HG03159 (cell line): Measurements from ENCODE around the gene CAMSAP2.

Experiments
- ATAC-seq: cut with Tn5 transposase; IDR thresholded peaks from one replicate; pipeline ENCODE4 v1.9.1; 2021; ENCODE audit warnings: mild to moderate bottlenecking, moderate library complexity; ENCODE audit not compliant: unreplicated experiment

CAMSAP2 gene

DNA sequence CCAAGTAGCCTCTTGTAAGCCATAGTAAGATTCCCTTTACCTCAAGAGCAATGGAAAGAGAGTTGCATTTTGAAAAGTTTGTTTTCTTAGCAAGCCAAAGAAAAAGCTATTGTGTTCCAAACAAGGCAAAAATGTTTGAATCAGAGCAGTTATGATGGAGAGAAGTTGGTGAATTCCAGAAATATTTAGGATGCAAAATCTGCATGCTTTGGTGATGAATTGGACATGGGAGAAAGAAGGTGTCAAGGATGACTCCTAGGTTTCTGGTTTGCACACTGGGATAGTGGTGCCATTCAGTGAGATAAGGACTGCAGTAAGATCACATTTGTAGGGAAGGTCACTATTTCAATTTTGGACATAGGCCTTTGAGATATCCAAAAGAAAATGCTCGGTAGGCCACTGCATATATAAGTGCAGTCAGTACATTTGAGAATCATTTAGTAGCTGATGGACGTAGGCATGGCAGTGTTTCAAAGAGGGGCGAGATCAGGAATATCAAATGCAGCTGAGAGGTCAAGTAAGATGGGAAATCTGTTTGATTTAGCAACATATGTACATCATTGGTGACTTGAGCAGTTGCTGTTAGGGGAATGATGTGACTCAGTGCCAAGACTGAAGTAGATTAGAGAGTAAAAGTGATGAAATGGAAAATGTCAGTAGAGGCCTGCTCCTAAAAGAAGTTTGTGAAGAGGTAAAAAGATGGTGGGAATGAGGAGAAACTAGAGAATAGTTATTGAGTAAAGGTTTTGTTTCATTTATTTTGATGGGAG lies 100.2 kb downstream of the CAMSAP2 start:
- no peak for ATAC-seq

DNA sequence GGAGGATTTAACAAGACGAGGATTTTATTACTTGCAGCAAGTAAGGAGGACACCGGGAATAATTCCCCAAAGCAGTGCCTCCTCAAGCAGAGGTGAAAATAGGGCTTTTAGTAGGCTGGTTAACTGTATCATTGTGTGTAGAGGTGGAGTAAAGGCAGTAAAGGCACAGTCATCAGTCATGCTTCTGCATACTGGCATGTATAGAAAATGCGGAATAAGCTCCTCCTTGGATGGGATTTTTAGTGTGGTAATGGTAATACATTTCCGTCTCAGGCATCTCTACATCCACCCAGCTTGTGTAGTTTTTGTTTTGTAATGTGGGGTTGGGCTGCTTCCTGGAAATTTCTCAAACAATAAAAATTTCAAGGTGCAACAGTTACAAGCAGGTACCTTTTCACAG lies 106.7 kb downstream of the CAMSAP2 start:
- ATAC-seq: no peak

DNA sequence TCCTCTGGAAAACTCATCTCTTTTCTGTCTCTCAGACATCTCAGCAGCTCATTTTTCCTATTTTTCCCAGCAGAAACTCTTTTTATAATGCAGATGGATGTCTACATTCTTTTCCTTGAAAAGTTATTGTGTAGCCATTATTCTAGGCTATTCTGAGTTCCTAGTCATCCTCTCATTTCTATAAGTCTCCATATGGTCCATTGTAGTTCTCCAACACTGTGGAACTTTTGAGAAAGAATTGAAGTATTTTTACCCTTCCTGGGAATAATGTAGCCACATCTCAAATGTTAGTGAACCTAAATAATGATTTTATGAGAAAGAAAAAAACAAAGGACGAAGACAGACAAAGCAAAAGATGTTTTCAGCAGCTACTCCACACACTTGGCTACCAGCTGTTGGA lies 107.7 kb downstream of the CAMSAP2 start:
- ATAC-seq: no peak

DNA sequence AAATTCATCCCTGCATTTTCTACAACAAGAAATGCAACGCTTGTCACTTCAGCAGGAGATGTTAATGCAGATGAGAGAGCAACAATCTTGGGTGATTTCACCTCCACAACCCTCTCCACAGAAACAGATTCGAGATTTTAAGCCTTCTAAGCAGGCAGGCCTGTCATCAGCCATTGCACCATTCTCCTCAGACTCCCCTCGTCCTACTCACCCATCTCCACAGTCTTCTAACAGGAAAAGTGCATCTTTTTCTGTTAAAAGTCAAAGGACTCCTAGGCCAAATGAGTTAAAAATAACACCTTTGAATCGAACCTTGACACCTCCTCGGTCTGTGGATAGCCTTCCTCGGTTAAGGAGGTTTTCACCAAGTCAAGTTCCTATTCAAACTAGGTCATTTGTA lies 110.7 kb downstream of the CAMSAP2 start:
- no peak for ATAC-seq

DNA sequence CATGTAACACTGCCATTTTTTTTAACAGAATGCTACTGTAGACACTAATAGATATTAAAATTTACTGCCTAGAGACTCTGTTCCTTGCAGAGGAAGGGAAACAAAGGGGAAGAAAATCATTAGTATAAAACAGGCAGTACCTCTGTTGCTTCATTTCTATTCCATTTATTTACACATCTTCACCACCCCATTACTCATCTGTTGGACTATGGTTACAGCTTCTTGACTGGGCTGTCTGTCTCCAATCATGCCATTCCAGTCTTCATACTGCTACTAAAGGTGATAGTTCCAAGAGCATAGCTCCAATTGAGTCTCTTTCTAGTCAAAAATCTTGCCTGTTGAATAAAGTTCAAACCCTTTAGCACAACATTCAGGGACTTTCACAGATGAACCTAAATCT lies 111.9 kb downstream of the CAMSAP2 start:
- ATAC-seq: no peak

DNA sequence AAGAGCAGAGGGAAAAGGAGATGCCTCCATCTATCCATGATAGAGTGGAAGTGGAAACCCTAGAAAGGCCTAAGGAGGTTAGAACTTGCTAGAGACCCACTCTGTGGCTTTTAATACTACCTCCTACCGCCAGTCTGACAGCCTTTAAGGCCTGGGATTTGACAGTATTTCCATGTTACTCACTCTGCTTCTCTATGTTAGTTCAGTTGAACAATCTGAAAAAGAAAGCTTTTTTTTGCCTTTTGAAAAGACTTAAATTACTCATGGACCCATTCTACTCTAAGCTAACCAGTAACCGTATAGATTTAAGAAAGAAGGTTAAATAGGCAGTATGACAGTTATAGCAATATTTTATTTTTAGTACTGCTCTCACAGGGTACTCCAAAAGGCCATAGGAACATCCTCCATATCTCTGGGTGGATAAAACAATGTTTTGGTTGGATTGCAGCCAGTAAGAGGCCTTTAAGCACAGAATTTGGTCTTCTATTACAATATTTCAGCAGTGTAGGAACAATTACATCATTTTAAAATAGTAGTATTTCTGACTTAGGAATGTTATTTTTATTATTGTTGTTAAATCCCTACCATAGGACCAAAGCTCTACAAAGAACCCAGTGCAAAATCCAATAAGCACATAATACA lies 118.1 kb downstream of the CAMSAP2 start:
- ATAC-seq: no peak

DNA sequence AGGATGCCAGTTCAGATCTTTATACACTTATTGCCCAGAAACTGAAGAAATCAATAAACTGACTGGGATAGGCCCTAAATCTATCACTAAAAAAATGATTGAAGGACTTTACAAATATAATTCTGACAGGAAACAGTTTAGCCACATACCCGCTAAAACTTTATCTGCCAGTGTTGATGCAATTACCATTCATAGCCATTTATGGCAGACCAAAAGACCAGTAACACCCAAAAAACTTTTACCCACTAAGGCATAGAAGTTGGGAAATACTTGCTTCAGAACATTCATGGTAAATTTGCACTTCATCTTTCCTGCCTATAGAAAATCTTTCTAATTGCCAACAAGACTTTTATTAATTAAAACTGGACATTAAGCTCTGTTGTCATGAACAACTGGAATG lies 119.1 kb downstream of the CAMSAP2 start:
- no peak for ATAC-seq

DNA sequence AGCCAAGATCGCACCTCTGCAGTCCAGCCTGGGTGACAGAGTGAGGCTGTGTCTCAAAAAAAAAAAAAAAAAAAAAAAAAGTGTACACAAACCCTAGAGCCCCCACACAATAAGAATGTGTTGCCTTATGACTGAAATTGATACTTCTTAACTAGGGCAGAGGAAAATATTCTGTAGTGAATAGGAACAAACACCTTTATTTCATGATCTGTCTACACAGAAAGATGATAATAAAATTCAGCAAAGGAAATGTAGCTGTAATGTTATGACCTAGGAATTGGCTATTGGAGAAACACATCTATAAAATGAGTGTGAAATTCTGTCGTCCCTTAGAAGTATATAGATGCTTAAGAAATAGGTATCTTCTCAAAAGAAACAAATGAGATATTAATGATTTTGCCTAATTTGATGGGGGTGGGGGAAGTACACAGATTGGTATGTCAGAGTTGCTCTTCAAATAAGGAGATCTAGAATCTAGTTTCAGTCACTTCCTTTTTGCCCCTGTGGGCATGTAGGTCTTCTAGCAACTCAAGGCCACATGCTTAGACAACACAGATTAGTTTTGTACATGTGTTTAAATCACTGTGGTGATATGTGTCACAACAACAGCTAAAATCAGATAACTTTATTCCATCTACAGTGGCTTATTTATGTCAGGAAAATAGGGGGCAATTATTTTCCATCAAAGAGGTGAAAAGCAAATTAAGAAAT lies 123.4 kb downstream of the CAMSAP2 start:
- ATAC-seq: no peak

DNA sequence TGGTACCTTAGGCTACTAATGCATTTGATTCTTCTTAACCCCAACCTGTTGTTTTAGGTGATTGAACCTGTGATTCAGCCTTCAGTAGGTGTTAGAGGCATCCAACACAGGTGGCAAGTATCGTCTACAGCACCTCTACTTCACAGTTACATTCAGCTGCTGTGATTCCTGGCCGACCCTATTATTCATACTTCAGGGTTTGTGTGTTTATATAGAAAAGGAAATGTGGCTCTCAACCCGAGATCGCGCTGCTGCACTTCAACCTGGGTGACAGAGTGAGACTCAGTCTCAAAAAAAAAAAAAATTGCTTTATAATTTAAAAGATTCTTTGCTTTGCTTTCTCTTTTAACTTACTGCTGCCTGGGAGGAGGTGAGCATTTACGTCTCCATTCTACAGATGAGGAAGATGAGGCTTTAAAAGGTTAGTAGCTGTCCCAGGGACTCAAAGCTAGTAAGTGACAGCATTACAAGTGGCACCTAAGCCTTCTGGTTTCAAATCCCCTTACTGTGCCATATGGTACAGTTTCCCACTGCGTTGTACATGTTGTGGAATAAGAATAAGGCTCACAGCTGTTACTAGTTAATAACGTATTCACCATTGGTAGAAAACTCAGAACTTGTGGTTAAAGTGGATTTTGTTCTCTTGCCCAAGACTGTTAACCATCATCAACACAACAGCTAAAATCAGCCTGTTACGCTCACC lies 124.2 kb downstream of the CAMSAP2 start:
- no peak for ATAC-seq

DNA sequence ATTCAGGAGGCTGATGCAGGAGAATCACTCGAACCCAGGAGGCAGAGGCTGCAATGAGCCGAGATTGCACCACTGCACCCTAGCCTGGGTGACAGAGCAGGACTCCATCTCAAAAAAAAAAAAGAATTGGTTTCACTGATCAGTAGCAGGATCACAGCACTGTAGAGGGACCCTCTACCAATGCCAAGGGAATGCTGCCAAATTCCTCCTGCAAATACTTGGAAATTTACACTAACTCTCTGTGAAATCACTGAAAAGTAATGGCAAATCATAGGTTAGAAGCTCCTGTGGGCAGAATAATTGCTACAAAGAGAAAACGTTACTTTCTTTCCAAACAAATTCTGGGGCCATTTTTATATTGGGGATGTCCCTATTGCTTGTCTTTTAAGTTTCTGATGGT lies 127.4 kb downstream of the CAMSAP2 start:
- ATAC-seq: no peak

DNA sequence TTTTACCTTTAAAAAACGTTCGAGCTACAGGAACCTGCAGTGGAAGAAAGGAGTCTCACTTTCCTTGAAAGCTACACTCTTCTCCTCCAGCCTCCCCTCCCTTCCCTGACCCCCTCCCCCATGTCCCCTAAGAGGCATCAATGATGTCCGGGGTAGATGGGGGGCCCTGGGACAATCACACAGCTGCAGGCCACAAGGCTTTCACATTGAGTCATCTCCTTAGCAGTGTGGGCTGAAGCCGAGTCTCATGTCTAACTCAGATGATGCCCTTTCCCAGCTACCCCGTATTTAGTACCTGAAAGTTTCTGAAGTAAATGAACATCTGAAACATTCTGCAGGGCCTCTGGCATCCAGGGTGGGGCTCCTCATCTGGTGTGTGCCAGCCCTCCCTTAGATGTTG lies 127.8 kb downstream of the CAMSAP2 start:
- peak; percentile 84 for ATAC-seq

DNA sequence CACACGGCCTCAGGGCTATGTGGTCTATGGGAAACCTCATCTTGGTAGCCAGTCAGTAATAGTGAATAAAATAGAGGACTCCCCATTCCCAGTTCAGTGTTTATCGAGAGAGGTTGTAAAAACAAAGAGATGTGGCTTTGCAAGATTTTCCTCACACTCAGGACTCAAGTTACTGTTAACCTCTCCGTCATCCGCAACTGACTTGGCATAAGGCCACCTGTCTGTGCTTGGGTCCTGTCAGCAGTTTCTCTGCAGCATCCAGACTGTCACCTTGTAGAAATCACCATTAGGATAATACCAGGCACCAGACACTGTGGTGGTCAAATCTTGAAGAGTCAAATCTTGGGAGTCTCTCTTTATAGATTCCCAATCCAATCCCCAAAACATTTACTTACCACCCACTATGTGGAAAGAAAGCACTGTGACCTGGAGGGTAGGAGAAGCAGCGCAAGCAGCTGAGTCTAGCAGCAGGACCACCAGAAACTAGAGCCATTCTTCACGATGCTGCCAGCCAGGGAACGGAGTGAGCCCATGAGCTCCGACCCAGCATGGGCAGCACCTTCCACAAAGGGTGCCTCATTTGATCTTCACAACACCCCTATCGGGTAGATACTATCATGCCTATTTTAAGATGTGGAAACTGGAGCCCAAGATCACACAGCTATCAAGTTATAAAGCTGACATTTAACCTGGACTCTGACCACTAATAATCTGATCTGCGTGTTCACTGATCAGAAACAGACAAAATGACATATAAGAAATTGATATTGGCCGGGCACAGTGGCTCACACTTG lies 128.5 kb downstream of the CAMSAP2 start:
- peak; percentile 2 for ATAC-seq

DNA sequence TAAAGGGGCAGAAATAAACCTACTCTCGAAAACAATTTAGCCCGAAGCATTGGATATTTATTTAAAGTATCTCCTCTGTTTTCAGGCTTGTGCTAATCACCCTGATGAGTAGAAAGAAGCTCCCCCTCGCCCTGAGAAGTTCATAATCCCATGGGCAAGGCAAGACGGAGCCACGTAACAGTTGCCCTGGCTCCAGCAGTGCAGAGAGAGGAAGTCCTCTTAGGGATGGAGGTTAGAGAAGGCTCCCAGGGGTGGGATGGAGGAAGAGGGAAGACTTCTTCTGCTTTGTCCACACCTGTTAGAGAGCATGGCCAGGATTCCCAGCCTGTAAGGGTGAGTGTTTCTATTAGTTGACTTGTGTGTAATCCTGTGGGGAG lies 130.7 kb downstream of the CAMSAP2 start:
- no peak for ATAC-seq

DNA sequence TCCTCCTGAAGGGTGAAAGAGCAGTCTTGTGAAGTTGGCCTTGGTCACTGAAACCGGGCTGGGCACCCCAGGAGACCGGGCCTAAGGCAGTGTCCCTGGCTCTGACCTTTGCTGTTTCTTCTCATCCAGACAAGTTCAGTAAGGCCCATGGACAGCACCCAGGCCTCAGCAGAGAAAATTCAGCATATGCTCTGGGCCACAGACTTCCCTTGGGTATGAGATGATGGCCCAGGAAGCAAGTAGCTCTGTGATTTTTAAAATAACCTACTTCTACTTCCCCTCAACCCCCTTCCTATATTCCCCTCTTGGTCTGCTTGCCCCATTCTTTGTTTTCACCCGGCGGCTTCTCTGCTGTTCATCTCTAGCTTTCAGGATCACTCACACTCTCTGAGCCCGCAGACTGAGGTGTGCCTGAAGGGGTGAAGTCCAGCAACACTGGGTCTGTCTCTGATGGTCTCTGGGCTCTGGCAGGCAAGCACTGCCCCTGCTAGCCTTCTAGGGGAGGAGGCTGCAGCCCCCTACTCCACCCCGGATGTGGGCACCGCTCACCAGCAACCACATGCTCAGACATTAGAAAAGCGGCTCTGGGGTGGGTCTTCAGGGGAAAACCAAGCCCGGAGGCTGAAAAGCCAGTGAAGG lies 131.2 kb downstream of the CAMSAP2 start:
- peak; percentile 41 for ATAC-seq

DNA sequence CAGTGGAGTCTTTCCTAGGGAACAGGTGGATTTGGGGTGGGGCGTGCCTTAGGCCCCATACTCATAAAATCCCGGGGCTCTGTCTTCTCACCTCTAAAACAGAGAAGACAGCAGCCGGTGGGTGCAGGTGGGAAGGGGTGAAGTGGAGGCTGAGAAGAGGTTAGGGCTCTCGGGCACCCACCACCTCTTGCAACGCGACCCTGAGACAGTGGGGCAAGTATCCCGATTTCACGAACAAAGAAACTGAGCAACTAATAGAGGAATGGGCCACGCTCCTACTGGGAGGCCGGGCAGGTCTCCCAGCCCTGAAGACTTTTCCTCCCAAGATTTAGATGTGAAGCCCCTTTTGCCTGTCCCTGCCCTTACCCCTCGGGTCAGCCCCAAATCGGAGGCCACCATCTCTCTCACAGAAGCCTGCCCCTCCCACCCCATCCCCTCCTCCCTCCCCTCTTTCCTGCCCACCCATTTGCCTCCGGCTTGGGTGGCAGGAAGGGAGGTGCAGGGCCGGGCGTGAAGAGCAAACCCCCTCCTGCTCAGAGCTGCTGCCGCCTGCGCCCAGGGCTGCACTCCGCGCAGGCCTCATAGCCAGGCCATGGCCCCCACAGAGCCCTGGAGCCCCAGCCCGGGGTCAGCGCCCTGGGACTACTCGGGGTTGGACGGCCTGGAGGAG lies 133.9 kb downstream of the CAMSAP2 start, which contains the start of gene GPR25:
Gene GPR25, plus strand, starts transcription at position 536 of the 670 bp plus-strand sequence. Its CDS starts 57 bp downstream, at position 593.
- ATAC-seq: no peak

DNA sequence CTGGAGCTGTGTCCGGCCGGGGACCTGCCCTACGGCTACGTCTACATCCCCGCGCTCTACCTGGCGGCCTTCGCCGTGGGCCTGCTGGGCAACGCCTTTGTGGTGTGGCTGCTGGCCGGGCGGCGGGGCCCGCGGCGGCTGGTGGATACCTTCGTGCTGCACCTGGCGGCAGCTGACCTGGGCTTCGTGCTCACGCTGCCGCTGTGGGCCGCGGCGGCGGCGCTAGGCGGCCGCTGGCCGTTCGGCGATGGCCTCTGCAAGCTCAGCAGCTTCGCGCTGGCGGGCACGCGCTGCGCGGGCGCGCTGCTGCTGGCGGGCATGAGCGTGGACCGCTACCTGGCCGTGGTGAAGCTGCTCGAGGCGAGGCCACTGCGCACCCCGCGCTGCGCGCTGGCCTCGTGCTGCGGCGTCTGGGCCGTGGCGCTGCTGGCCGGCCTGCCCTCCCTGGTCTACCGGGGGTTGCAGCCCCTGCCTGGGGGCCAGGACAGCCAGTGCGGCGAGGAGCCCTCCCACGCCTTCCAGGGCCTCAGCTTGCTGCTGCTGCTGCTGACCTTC lies 134.5 kb downstream of the CAMSAP2 start:
- ATAC-seq: no peak

DNA sequence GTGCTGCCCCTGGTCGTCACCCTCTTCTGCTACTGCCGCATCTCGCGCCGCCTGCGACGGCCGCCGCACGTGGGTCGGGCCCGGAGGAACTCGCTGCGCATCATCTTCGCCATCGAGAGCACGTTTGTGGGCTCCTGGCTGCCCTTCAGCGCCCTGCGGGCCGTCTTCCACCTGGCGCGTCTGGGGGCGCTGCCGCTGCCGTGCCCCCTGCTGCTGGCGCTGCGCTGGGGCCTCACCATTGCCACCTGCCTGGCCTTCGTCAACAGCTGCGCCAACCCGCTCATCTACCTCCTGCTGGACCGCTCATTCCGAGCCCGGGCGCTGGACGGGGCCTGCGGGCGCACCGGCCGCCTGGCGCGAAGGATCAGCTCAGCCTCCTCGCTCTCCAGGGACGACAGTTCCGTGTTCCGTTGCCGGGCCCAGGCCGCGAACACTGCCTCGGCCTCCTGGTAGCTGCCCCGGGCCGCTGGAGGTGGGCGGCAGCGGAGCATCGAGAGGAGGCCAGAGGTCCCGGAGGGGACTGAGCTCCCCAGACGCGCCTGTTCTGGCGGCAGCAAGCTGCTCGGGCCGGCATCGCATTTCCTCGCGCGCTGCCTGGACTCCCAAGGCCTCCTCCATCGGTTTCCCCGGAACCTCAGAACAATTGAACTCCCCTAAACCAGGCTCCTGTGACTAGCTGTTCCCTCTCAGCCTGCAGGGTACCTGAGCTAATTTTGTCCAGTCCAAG lies 135.1 kb downstream of the CAMSAP2 start:
- ATAC-seq: no peak

DNA sequence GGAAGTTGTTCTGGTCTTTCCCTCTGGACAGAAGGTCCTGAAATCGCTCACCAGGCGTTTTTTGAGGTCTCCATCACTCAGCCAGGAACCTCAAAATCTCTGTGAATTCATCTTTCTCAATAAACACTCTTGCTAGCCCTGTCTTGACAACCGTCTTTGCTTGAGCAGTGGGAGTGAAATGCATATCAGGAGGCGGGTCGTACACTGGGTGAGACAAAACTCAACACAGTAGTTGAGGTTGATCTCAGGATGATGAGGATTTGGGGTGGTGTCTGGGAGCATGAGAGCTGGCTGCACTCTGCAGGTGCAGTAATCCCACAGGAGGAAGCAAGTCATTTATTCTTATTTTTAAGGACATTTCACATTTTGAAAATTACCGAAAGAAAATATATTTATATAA lies 136.0 kb downstream of the CAMSAP2 start:
- no peak for ATAC-seq

DNA sequence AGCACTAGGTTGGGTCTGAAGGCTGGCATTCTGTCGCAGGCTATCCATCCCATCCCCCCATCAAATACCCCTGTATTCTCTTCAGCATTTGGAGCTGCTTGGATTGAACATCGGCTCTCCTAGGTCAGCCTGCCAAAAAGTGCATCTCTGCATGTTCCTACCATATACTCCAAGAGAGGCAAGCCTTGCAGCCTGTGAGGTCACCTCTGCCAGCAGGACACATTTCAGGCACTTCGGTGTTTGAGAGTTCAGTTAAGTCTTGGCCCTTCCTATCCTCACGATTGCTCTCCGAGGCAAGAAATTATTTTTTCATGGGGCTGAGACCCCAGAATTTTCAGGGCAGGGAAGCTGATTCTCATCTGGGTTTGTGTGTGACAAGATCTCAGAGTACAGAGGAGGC lies 136.7 kb downstream of the CAMSAP2 start:
- no peak for ATAC-seq
